T-cell (primary cell): ENCODE data around the gene GPR33. TPM values are rescaled to one million over a fixed set of nuclear protein-coding genes. Genes with fewer than 3 reads are reported as not detected.

Experiments
- total RNA-seq, 35 experiments: library from RNA in 6 of 35; stranded (reverse) in 6 of 35; fragments of 120-200 nt in 1 of 35; gene quantifications; one replicate each; pipeline versions ENCODE4 v1.2.1 to v1.2.4 and lab custom pipeline; 2013 to 2026

Gene GPR33
- total RNA-seq, 5 donors from 2014 or later (not counting 1 experiment from before 2014, with no cell fraction given): not detected

Other genes starting within 250 kb of the GPR33 start
- gene HEATR5A, start 67.5 kb downstream of the GPR33 start, total RNA-seq: 10 to 100 TPM in 4 of 5 donors, 1 to 10 TPM in 1; 7.5 to 13.2 (median 13.0) TPM
- 10 to 100 TPM; 11.3 to 23.6 (median 18.1) TPM for gene DTD2, start 30.5 kb downstream of the GPR33 start, total RNA-seq
- gene NUBPL, start 73.4 kb upstream of the GPR33 start, total RNA-seq: 10 to 100 TPM in 3 of 5 donors, 1 to 10 TPM in 2; 6.8 to 11.0 (median 10.2) TPM